Liver (tissue), 9 donors: ENCODE results near the gene PRKN. TPM values are rescaled to one million over a fixed set of nuclear protein-coding genes. Genes with fewer than 3 reads are reported as not detected.

Source experiments
- DNase-seq: peaks from one replicate; pipeline ENCODE4 v3.0.0-alpha.2; 2017; ENCODE audit warnings: low spot score
- H3K27ac ChIP-seq, 2 donors: one replicate each; pipeline ENCODE4 v1.7.0; 2013; ENCODE audit warnings: inconsistent platforms in 2 of 2, low read length in 2 of 2, control low read depth in 1 of 2, low read depth in 1 of 2, mild to moderate bottlenecking in 1 of 2
- H3K27me3 ChIP-seq, 4 donors: one replicate each; pipeline versions ENCODE4 v1.6.1 to v1.7.0; 2013; ENCODE audit warnings: low read length in 3 of 4, inconsistent platforms in 1 of 4, mild to moderate bottlenecking in 1 of 4, moderate library complexity in 1 of 4; ENCODE audit not compliant: control insufficient read depth in 4 of 4, insufficient read depth in 4 of 4
- H3K36me3 ChIP-seq, 4 donors: one replicate each; pipeline versions ENCODE4 v1.6.1 to v1.7.0; 2013; ENCODE audit warnings: low read length in 3 of 4, mild to moderate bottlenecking in 3 of 4, low read depth in 1 of 4, moderate library complexity in 1 of 4; ENCODE audit not compliant: control insufficient read depth in 4 of 4, insufficient read depth in 3 of 4
- H3K4me1 ChIP-seq, 4 donors: one replicate each; pipeline versions ENCODE4 v1.6.1 to v1.7.0; 2013; ENCODE audit warnings: low read length in 3 of 4, mild to moderate bottlenecking in 3 of 4, moderate library complexity in 1 of 4; ENCODE audit not compliant: control insufficient read depth in 4 of 4, insufficient read depth in 4 of 4
- H3K4me3 ChIP-seq, 3 donors: one replicate each; pipeline versions ENCODE4 v1.6.1 to v1.7.0; 2013; ENCODE audit warnings: low read length in 3 of 3, control low read depth in 1 of 3, low read depth in 1 of 3, mild to moderate bottlenecking in 1 of 3
- H3K9ac ChIP-seq, 2 donors: one replicate each; pipeline ENCODE4 v1.7.0; 2013; ENCODE audit warnings: low read length in 2 of 2, mild to moderate bottlenecking in 2 of 2, moderate library complexity in 2 of 2, control low read depth in 1 of 2, low read depth in 1 of 2
- H3K9me3 ChIP-seq, 4 donors: one replicate each; pipeline versions ENCODE4 v1.6.1 to v1.7.0; 2013; ENCODE audit warnings: low read length in 3 of 4; ENCODE audit not compliant: control insufficient read depth in 4 of 4
- EGR1 ChIP-seq, 2 donors: IDR thresholded peaks; 2 replicates each; pipeline ENCODE4 v1.6.1; 2016 to 2018; ENCODE audit warnings: antibody characterized with exemption in 2 of 2, low read depth in 2 of 2
- FOXA1 ChIP-seq: IDR thresholded peaks from 2 replicates; pipeline ENCODE4 v1.6.1; 2016; ENCODE audit warnings: antibody characterized with exemption
- FOXA2 ChIP-seq: IDR thresholded peaks from 2 replicates; pipeline ENCODE4 v1.6.1; 2016; ENCODE audit warnings: antibody characterized with exemption
- GABPA ChIP-seq, 2 donors: IDR thresholded peaks in 1 of 2; conservative IDR thresholded peaks in 1 of 2; 2 replicates each; pipeline ENCODE4 v1.6.1; 2016; ENCODE audit warnings: antibody characterized with exemption in 2 of 2, mild to moderate bottlenecking in 1 of 2, moderate library complexity in 1 of 2
- HNF4A ChIP-seq, 2 donors: conservative IDR thresholded peaks; 2 replicates each; pipeline ENCODE4 v1.6.1; 2016; ENCODE audit warnings: antibody characterized with exemption in 2 of 2, mild to moderate bottlenecking in 2 of 2
- HNF4G ChIP-seq: IDR thresholded peaks from 2 replicates; pipeline ENCODE4 v1.6.1; 2016; ENCODE audit warnings: antibody characterized with exemption
- JUND ChIP-seq, 2 donors: IDR thresholded peaks; 2 replicates each; pipeline ENCODE4 v1.6.1; 2016; ENCODE audit warnings: antibody characterized with exemption in 2 of 2
- NR2F2 ChIP-seq: IDR thresholded peaks from 2 replicates; pipeline ENCODE4 v1.6.1; 2016; ENCODE audit warnings: antibody characterized with exemption
- RAD21 ChIP-seq, 2 donors: IDR thresholded peaks; 2 replicates each; pipeline ENCODE4 v1.6.1; 2016; ENCODE audit warnings: antibody characterized with exemption in 2 of 2, mild to moderate bottlenecking in 2 of 2
- RXRA ChIP-seq, 2 donors: IDR thresholded peaks; 2 replicates each; pipeline ENCODE4 v1.6.1; 2017 to 2018; ENCODE audit warnings: antibody characterized with exemption in 2 of 2, mild to moderate bottlenecking in 1 of 2
- SP1 ChIP-seq: IDR thresholded peaks from 2 replicates; pipeline ENCODE4 v1.6.1; 2018; ENCODE audit warnings: antibody characterized with exemption, mild to moderate bottlenecking
- TAF1 ChIP-seq: conservative IDR thresholded peaks from 2 replicates; pipeline ENCODE4 v1.6.1; 2016; ENCODE audit warnings: antibody characterized with exemption, mild to moderate bottlenecking
- YY1 ChIP-seq: IDR thresholded peaks from 2 replicates; pipeline ENCODE4 v1.6.1; 2016; ENCODE audit warnings: antibody characterized with exemption, mild to moderate bottlenecking
- WGBS: extraction: QIAGEN DNeasy Blood & Tissue Kit; methylation state at CpG from one replicate; pipeline ENCODE4 v1.1.7; 2013; 5-methylcytosine and 5-hydroxymethylcytosine counted together
- polyA plus RNA-seq, 2 donors: library from polyadenylated mRNA; stranded (reverse) in 1 of 2; unstranded in 1 of 2; fragments of 200-250 nt in 1 of 2; fragments of >200 nt in 1 of 2; fragmentation: Nextera tagmentation in 1 of 2; extraction: Ambion mirVana in 1 of 2; gene quantifications; one replicate each; pipeline versions ENCODE4 v1.2.1 to v1.2.3, GENCODE V29; 2013 to 2015
- total RNA-seq, 2 donors: library from RNA; depleted of rRNA; stranded (reverse); fragments of >200 nt; gene quantifications; one replicate each; pipeline ENCODE4 v1.2.3, GENCODE V29; 2014
- TF ChIP-seq, protein P1 (sequence below): IDR thresholded peaks from 2 replicates; pipeline ENCODE4 v1.6.1; 2016; ENCODE audit warnings: antibody characterized with exemption, mild to moderate bottlenecking
- TF ChIP-seq, protein P2 (sequence below): IDR thresholded peaks from 2 replicates; pipeline ENCODE4 v1.6.1; 2016; ENCODE audit warnings: antibody characterized with exemption
- donor health status: healthy.
- donor health status: healthy.
- donor health status: healthy.
- donor health status: healthy.
- donor health status: healthy.

The PRKN gene
- total and polyA plus RNA-seq, 4 donors = 0.47 to 4.1 (median 3.2) TPM

DNA sequence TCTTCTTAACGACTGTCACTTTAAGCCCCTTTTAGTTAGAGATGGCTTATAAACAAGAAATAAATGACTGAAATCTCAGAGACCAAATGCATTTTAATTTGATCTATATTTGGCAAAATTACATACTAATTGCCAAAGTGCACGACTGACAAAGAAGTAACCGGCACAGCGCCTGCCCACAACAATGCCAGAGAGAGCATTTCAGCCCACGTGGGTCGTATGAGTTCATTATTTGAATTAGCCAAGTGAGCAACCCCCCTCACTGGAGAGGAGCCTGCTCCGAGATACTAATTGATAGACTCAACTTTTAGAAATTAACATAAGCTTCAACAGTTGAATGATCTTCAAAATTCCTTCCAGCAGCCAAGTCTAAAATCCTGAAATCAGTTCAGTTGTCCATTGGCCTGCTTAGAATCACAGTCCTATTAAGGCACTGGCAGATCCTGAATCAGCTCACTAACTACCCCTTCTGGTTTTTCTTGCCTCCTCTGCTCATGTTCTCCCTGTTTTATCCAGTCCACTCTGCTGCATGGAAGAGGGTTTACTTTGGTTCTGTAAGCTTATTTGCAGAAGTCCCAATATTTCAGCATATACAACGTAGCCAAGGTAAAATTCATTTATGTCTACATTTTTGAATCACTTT lies 934.6 kb downstream of the PRKN start (continued):
- TF ChIP-seq, protein P1, sequence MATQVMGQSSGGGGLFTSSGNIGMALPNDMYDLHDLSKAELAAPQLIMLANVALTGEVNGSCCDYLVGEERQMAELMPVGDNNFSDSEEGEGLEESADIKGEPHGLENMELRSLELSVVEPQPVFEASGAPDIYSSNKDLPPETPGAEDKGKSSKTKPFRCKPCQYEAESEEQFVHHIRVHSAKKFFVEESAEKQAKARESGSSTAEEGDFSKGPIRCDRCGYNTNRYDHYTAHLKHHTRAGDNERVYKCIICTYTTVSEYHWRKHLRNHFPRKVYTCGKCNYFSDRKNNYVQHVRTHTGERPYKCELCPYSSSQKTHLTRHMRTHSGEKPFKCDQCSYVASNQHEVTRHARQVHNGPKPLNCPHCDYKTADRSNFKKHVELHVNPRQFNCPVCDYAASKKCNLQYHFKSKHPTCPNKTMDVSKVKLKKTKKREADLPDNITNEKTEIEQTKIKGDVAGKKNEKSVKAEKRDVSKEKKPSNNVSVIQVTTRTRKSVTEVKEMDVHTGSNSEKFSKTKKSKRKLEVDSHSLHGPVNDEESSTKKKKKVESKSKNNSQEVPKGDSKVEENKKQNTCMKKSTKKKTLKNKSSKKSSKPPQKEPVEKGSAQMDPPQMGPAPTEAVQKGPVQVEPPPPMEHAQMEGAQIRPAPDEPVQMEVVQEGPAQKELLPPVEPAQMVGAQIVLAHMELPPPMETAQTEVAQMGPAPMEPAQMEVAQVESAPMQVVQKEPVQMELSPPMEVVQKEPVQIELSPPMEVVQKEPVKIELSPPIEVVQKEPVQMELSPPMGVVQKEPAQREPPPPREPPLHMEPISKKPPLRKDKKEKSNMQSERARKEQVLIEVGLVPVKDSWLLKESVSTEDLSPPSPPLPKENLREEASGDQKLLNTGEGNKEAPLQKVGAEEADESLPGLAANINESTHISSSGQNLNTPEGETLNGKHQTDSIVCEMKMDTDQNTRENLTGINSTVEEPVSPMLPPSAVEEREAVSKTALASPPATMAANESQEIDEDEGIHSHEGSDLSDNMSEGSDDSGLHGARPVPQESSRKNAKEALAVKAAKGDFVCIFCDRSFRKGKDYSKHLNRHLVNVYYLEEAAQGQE = no peak
- TF ChIP-seq EGR1 (IDR thresholded peaks at IDR 0.05; ENCODE audit: low read depth in 2 of 2) (no peak), RXRA (IDR thresholded peaks at IDR 0.05) (no peak), YY1 (no peak), NR2F2 (no peak), RAD21 (IDR thresholded peaks at IDR 0.05) (no peak)

DNA sequence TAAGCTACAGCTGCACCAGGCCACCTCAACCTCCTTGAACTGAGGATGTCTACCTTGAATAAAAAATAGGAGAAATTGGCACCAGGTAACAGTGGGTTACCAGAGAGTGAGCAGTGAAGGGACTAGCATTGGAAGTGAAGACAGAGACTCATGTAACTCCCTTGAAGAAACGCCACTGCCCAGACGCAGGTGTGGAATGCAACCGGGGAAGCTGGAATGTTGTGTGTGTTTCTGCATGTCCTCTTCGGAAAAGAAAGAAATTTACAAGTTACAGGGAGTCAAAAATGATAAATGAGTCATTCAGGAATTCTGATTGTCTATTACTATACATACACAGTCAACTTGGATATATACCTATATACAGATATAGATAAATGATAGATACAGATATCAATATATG lies 939.0 kb downstream of the PRKN start:
- 93% methylated on average over 4 of the region's 4 CpGs for WGBS
- no peaks in the 10 kb centered on the region for H3K36me3 ChIP-seq
- H3K4me1 ChIP-seq = no peaks in the 10 kb centered on the region
- no peaks in the 10 kb centered on the region for H3K27me3 ChIP-seq
- H3K4me3 ChIP-seq = no peak overlapping the region
- peaks cover 0 to 5% (median 1%) of the 10 kb centered on the region in 4 donors for H3K9me3 ChIP-seq
- no peak overlapping the region for H3K27ac ChIP-seq
- TF ChIP-seq RAD21 (IDR thresholded peaks at IDR 0.05) (no peak), NR2F2 (no peak)
- no peak for DNase-seq
- no peak overlapping the region for H3K9ac ChIP-seq

DNA sequence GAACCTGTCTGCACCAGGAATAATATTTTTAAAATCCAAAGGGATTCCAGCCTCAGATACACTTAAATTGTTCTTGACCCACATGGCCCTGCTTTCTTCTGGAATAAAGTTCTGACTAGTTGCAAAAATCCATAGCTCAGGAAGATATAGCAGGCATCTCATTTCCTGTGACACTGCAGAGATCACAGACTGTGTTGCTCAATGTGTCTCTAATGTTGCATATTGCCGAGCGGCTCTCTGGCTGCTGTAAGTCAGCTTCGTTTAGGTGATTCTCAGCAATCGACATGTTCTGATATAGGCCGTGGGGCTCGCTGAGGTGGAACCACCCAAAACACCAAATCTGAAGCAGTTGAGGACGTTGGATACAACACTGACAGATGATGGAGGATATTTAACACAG lies 955.4 kb downstream of the PRKN start:
- H3K9me3 ChIP-seq = no peaks in the 10 kb centered on the region
- no peaks in the 10 kb centered on the region for H3K4me1 ChIP-seq
- WGBS = 88% methylated on average over 7 of the region's 7 CpGs
- H3K27me3 ChIP-seq = no peaks in the 10 kb centered on the region
- H3K27ac ChIP-seq = no peak overlapping the region
- TF ChIP-seq FOXA2 (no peak), RXRA (IDR thresholded peaks at IDR 0.05) (no peak), SP1 (no peak), RAD21 (IDR thresholded peaks at IDR 0.05) (no peak), JUND (IDR thresholded peaks at IDR 0.05) (no peak), HNF4A (conservative IDR thresholded peaks at IDR 0.05) (no peak), YY1 (no peak), EGR1 (IDR thresholded peaks at IDR 0.05; ENCODE audit: low read depth in 2 of 2) (no peak)
- H3K4me3 ChIP-seq = no peak overlapping the region
- no peak overlapping the region for H3K9ac ChIP-seq
- DNase-seq = no peak
- no peaks in the 10 kb centered on the region for H3K36me3 ChIP-seq

DNA sequence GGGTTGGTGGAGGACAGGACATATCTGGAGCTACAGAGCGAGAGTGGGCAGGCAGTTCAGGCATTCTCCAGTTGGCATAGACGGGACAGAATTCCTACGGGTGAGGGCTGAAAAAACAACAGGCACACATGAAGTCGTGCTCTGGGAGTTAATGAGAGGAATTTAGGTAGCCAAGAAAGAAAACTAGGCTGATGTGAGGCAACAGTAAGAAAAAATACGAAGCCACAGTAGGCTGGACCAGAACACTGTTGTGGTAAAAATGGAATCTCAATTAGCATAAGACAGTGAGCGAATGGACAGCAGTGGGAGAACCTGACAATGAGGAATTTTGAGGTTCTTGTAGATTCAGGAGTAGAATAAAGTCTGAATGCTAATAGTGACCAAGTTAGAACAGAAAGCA lies 965.6 kb downstream of the PRKN start:
- Histone ChIP-seq H3K4me1 (no peaks in the 10 kb centered on the region), H3K27ac (no peak overlapping the region), H3K4me3 (no peak overlapping the region), H3K9ac (no peak overlapping the region), H3K36me3 (no peaks in the 10 kb centered on the region), H3K9me3 (no peaks in the 10 kb centered on the region), H3K27me3 (no peaks in the 10 kb centered on the region)
- 91% methylated on average over 6 of the region's 6 CpGs for WGBS
- DNase-seq = no peak
- TF ChIP-seq RAD21 (IDR thresholded peaks at IDR 0.05) = no peak
- TF ChIP-seq HNF4A (conservative IDR thresholded peaks at IDR 0.05) = no peak
- TF ChIP-seq RXRA (IDR thresholded peaks at IDR 0.05) = no peak
- TF ChIP-seq NR2F2 = no peak
- TF ChIP-seq, protein P1 = no peak
- TF ChIP-seq YY1 = no peak
- no peak for TF ChIP-seq HNF4G
- no peak for TF ChIP-seq JUND (IDR thresholded peaks at IDR 0.05)
- TF ChIP-seq TAF1 = no peak
- no peak for TF ChIP-seq FOXA1
- TF ChIP-seq, protein P2, sequence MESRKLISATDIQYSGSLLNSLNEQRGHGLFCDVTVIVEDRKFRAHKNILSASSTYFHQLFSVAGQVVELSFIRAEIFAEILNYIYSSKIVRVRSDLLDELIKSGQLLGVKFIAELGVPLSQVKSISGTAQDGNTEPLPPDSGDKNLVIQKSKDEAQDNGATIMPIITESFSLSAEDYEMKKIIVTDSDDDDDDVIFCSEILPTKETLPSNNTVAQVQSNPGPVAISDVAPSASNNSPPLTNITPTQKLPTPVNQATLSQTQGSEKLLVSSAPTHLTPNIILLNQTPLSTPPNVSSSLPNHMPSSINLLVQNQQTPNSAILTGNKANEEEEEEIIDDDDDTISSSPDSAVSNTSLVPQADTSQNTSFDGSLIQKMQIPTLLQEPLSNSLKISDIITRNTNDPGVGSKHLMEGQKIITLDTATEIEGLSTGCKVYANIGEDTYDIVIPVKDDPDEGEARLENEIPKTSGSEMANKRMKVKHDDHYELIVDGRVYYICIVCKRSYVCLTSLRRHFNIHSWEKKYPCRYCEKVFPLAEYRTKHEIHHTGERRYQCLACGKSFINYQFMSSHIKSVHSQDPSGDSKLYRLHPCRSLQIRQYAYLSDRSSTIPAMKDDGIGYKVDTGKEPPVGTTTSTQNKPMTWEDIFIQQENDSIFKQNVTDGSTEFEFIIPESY = no peak
- TF ChIP-seq GABPA (IDR thresholded peaks at IDR 0.05 in 1 of 2, conservative IDR thresholded peaks at IDR 0.05 in 1 of 2) = no peak
- TF ChIP-seq EGR1 (IDR thresholded peaks at IDR 0.05; ENCODE audit: low read depth in 2 of 2) = no peak
- no peak for TF ChIP-seq SP1
